DND-41 (cell line): ENCODE measurements around the gene DCAF4.

ENCODE experiments used
- ATAC-seq: fragments of 200-7000 bp; cut with Tn5 transposase; 3 replicates; pipeline ENCODE4 v1.9.1; 2021; ENCODE audit warnings: low read depth; ENCODE audit not compliant: insufficient read depth
- DNase-seq: peaks from one replicate; pipeline ENCODE4 v3.0.0-alpha.2; 2020
- H2AFZ ChIP-seq: 2 replicates; pipeline ENCODE4 v1.6.0; 2012; ENCODE audit warnings: low read depth, low read length
- H3K27ac ChIP-seq: 2 replicates; pipeline ENCODE4 v1.5.1; 2012; ENCODE audit warnings: low read length, inconsistent platforms
- H3K27me3 ChIP-seq: fragments of 200-600 bp; sonication (generic); 2 replicates; pipeline ENCODE4 v1.6.0; 2012; ENCODE audit warnings: low read length, mild to moderate bottlenecking, inconsistent platforms; ENCODE audit not compliant: insufficient read depth, poor library complexity
- H3K36me3 ChIP-seq: 2 replicates; pipeline ENCODE4 v1.5.1; 2012; ENCODE audit warnings: low read length, inconsistent platforms; ENCODE audit not compliant: insufficient read depth
- H3K4me1 ChIP-seq: 2 replicates; pipeline ENCODE4 v1.5.1; 2012; ENCODE audit warnings: mild to moderate bottlenecking, low read length; ENCODE audit not compliant: insufficient read depth
- H3K4me2 ChIP-seq: 2 replicates; pipeline ENCODE4 v1.6.0; 2012; ENCODE audit warnings: mild to moderate bottlenecking, moderate library complexity, low read length, inconsistent platforms; ENCODE audit not compliant: insufficient read depth
- H3K4me3 ChIP-seq, 2 experiments: fragments of 200-600 bp in 1 of 2; shearing (Covaris generic) in 1 of 2; 2 replicates each; pipeline ENCODE4 v1.5.1; 2012 to 2016; ENCODE audit warnings: inconsistent platforms in 2 of 2, low read length in 2 of 2, mild to moderate bottlenecking in 2 of 2, low read depth in 1 of 2, moderate library complexity in 1 of 2
- H3K79me2 ChIP-seq: 2 replicates; pipeline ENCODE4 v1.6.0; 2012; ENCODE audit warnings: low read length, inconsistent platforms; ENCODE audit not compliant: insufficient read depth
- H3K9ac ChIP-seq: 2 replicates; pipeline ENCODE4 v1.6.0; 2012; ENCODE audit warnings: low read depth, mild to moderate bottlenecking, inconsistent platforms, low read length, moderate library complexity
- H3K9me3 ChIP-seq: 2 replicates; pipeline ENCODE4 v1.5.1; 2012; ENCODE audit warnings: low read length, moderate library complexity, mild to moderate bottlenecking, inconsistent platforms; ENCODE audit not compliant: insufficient read depth, severe bottlenecking
- H4K20me1 ChIP-seq: 2 replicates; pipeline ENCODE4 v1.6.0; 2012; ENCODE audit warnings: low read length; ENCODE audit not compliant: insufficient read depth
- CTCF ChIP-seq: IDR thresholded peaks from 2 replicates; pipeline ENCODE4 v1.5.1; 2012; ENCODE audit warnings: borderline replicate concordance, low read length, moderate library complexity, mild to moderate bottlenecking; ENCODE audit not compliant: poor library complexity, severe bottlenecking; ENCODE audit errors: extremely low read depth
- EZH2 ChIP-seq: IDR thresholded peaks from 3 replicates; pipeline ENCODE4 v1.6.1; 2012; ENCODE audit warnings: borderline replicate concordance, low read depth, mild to moderate bottlenecking, moderate library complexity, low read length, inconsistent platforms; ENCODE audit not compliant: severe bottlenecking

The DCAF4 gene

DNA sequence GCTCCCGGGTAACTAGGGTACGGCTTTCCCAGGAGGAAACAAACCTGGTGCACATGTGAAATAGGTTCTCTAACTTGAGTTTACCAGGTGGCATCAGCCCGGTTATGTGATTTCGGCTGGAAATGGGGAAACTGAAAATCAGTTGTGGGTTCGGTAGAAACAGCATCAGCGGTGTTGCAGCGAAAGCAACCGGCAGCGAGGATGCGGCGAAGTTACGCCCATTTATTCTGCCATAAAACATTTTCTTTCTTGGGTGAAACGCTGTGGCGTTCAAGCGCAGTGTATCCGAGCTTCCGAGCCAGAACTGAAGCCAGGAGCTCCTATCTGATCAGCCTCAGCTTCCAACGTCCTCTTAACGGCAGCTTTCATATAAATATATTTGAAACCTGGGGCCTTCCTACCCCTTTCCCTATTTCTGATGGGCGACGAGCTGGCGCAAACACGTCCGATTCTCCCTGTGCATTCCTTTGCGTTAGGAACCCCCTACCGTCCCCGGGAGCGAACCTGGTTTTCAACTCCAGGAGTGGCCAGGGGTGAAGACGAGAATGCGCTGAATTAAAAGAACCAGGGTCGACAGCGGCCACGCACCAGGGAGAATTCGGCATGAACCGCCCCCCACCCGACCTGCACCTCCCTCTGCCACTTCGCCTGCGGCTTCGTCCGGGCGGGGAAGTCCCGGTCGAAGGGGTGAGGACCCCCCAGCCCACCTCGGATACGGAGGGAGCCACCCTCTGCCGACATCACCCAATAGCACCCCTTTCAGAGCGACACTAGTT lies 34.0 kb upstream of the DCAF4 start:
- Histone ChIP-seq H2AFZ (no peak overlapping the region), H3K4me3 (peak overlapping the region in 1 of 2 experiments; percentile 92; a peak in 2 of 4 replicates), H3K27me3 (peaks cover 39% of the 10 kb centered on the region), H3K4me2 (peak overlapping the region; percentile 96), H3K4me1 (peaks cover 24% of the 10 kb centered on the region), H4K20me1 (no peaks in the 10 kb centered on the region; the same call in 1 of the 2 replicates), H3K36me3 (no peaks in the 10 kb centered on the region), H3K27ac (no peak overlapping the region), H3K9me3 (no peaks in the 10 kb centered on the region), H3K9ac (peak overlapping the region; percentile 68; the same call in 1 of the 2 replicates), H3K79me2 (no peaks in the 10 kb centered on the region)
- no peak for ATAC-seq
- DNase-seq = no peak
- TF ChIP-seq CTCF (no peak), EZH2 (no peak)

DNA sequence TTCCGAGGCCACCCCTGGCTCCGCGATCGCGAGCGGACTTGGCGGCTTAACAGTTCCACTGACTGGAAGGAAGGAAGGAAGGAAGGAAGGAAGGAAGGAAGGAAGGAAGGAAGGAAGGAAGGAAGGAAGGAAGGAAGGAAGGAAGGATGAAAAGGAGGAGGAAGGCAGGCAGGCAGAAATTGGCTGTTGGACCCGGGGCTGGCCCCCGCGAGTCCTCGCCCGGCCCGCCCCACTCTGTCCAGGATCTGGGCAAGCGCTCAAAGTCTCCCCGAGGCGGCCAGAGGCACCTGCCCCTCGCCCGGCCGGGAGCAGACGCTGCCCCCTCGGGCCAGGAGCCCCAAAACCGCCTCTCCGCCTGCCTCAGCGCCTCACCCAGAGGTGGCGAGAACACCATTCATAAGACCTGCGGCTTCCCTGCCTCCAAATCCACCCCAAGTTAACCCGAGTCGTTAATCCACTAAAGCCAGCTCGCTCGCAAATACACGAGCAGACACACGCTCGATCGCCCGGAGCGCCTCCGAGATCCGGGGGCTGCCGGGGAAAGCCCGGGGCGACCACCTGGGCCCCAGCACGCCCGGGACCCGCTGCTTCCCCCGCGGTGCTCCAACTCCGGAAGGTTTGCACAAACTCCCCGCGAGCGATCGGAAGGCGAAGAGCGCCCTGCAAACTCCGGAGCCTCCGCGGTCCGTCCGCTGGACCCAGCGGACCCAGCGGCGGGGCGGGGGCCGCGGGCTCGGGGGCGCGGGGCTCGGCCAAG lies 33.2 kb upstream of the DCAF4 start:
- H2AFZ ChIP-seq = peak overlapping the region; percentile 98
- no peak overlapping the region for H3K27ac ChIP-seq
- peak; percentile 52 for TF ChIP-seq EZH2
- no peak for TF ChIP-seq CTCF
- no peaks in the 10 kb centered on the region for H3K36me3 ChIP-seq
- H3K4me2 ChIP-seq = peak overlapping the region; percentile 96
- ATAC-seq = peak; percentile 31
- peak overlapping the region; percentile 92 to 98; a peak in 3 of 4 replicates for H3K4me3 ChIP-seq
- no peaks in the 10 kb centered on the region for H3K9me3 ChIP-seq
- DNase-seq = peak; percentile 49
- peaks cover 40% of the 10 kb centered on the region for H3K27me3 ChIP-seq
- H4K20me1 ChIP-seq = no peaks in the 10 kb centered on the region; the same call in 1 of the 2 replicates
- peak overlapping the region; percentile 68 for H3K9ac ChIP-seq
- H3K4me1 ChIP-seq = peaks cover 24% of the 10 kb centered on the region
- H3K79me2 ChIP-seq = no peaks in the 10 kb centered on the region

- Histone ChIP-seq H3K27ac (peak within 1 kb of the TSS; percentile 66), H3K9ac (peak within 1 kb of the TSS; percentile 68)
Measured at GRCh38 chr14:72893636-72894322, 32.5 kb upstream of the DCAF4 start, which contains the start of gene DPF3. Gene DPF3 (minus strand): TSS chr14:72894101. CDS start chr14:72894088, 13 bp downstream.

More at GRCh38 chr14:72893636-72894322, 32.5 kb upstream of the DCAF4 start, which contains the start of gene DPF3:
- Histone ChIP-seq H3K27me3 (peaks cover 40% of the 10 kb centered on the region), H3K9me3 (no peaks in the 10 kb centered on the region), H3K79me2 (no peaks in the 10 kb centered on the region), H3K4me1 (peaks cover 24% of the 10 kb centered on the region), H4K20me1 (no peaks in the 10 kb centered on the region; the same call in 1 of the 2 replicates), H3K4me3 (peak within 1 kb of the TSS; percentile 92 to 98), H2AFZ (peak within 1 kb of the TSS; percentile 98), H3K36me3 (no peaks in the 10 kb centered on the region), H3K4me2 (peak within 1 kb of the TSS; percentile 96)
- no peak for TF ChIP-seq CTCF
- no peak for TF ChIP-seq EZH2
- DNase-seq (peak; percentile 94), ATAC-seq (peak; percentile 99)
